GM21737 (cell line): ENCODE measurements around the gene RPS18.
A peak's percentile ranks its signal among the peaks of the same experiment; 100 is the strongest.
"Not testable (repeated sequence)": the region's sequence is repeated elsewhere in the genome, so short reads cannot be mapped to it uniquely, and the experiment has no call there.

ENCODE experiments used
- ATAC-seq: cut with Tn5 transposase; IDR thresholded peaks from one replicate; pipeline ENCODE4 v1.9.1; 2021; ENCODE audit warnings: mild to moderate bottlenecking, moderate library complexity; ENCODE audit not compliant: unreplicated experiment

RPS18 gene

DNA sequence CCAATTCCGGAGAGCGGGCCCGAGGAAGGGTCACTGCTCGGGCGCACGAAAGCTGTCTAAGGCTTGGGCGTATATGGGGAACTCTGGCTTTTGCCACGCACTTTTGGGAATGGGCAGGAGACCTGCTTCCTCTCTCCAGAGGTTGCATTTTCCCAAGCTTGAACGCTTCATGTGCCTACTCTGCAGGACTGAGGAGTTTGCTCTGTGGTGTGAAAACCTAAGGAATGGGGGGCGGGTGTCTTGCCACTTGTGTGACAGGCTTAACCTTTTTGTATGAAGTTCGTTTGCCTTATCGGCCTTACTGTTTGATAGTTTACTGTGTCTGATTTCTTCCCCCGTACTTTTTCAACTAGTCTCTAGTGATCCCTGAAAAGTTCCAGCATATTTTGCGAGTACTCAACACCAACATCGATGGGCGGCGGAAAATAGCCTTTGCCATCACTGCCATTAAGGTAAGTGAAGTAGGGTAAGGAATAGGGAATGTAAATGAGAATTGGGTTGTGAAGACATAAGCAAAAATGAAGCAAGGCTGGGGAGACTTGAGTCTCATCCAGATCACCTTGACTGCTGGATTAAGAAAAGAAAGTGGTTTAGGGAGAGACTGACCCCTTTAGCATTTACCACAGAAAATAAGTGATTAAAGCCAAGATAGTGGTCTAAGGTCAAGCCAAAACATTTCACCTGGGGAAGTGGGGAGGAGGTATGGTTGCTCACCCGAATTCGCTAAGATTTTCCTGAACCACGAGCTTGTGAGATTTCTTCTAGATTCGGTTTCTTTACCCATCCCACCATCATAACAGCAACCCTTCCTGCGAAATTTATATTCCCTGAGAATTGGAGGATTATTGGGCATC is 627 bp downstream of the RPS18 start:
- no peak for ATAC-seq

DNA sequence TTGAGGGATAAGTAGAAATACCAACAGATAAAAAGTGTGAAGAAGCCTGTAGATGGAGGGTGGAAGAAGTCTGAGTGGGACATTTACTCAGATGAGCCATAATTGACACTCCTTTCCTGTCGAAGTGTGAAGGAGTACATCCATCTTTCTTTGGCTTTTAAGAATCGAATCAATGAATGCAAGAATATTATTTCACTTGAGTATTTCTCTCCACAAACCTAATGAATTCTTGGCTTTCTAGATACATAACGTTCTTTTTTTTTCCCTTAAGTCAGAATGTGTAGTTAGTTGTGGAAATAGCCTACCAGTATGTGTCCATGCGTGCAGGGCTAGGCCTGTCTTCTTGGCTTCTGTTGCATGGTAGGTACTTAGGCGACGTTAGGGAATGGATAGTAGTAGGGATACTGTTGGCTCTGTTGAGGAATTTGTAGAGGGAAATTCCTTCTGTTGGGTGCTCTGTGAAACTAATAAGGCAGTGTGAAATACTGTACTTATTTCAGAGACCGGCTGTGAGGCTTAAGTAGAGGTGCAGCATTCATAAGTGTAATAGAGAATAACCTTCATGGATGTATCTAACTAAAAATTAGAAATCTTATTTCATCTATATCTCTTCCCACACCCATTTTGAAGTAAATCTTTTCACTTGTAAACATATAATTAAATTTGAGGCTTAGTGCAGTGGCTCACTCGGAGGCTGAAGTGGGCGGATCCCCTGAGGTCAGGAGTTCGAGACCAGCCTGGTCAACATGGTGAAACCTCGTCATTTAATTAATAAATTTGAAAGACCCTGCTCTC is 1.5 kb downstream of the RPS18 start:
- ATAC-seq = no peak

GRCh38 chr6:33273924-33274902 is 2.3 kb downstream of the RPS18 start:
- no peak for ATAC-seq

GRCh38 chr6:33275795-33276580 is 4.1 kb downstream of the RPS18 start:
- ATAC-seq = not testable (repeated sequence)

GRCh38 chr6:33276581-33276863 is 4.6 kb downstream of the RPS18 start:
- no peak for ATAC-seq

GRCh38 chr6:33276864-33277662 is 5.2 kb downstream of the RPS18 start, which contains the start of gene B3GALT4:
Gene B3GALT4 (plus strand): TSS chr6:33277123. CDS start chr6:33277420, 297 bp downstream.
- peak; percentile 44 for ATAC-seq

DNA sequence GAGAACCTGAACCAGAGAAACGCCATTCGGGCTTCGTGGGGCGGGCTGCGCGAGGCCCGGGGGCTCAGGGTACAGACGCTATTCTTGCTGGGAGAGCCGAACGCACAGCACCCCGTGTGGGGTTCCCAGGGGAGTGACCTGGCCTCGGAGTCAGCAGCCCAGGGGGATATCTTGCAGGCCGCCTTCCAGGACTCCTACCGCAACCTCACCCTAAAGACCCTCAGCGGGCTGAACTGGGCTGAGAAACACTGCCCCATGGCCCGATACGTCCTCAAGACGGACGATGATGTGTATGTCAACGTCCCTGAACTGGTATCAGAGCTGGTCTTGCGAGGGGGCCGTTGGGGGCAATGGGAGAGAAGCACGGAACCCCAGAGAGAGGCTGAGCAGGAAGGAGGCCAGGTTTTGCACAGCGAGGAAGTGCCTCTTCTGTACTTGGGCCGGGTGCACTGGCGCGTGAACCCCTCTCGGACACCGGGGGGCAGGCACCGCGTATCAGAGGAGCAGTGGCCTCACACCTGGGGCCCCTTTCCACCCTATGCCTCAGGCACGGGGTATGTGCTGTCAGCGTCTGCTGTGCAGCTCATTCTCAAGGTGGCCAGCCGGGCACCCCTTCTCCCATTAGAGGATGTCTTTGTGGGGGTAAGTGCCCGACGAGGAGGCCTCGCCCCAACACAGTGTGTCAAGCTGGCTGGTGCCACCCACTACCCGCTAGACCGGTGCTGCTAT is 6.0 kb downstream of the RPS18 start:
- ATAC-seq = peak; percentile 1

- ATAC-seq = no peak
Measured at GRCh38 chr6:33278392-33278741, 6.5 kb downstream of the RPS18 start.

- ATAC-seq = no peak
Measured at GRCh38 chr6:33278810-33279209, 6.9 kb downstream of the RPS18 start.

GRCh38 chr6:33279257-33279695 is 7.4 kb downstream of the RPS18 start:
- no peak for ATAC-seq

DNA sequence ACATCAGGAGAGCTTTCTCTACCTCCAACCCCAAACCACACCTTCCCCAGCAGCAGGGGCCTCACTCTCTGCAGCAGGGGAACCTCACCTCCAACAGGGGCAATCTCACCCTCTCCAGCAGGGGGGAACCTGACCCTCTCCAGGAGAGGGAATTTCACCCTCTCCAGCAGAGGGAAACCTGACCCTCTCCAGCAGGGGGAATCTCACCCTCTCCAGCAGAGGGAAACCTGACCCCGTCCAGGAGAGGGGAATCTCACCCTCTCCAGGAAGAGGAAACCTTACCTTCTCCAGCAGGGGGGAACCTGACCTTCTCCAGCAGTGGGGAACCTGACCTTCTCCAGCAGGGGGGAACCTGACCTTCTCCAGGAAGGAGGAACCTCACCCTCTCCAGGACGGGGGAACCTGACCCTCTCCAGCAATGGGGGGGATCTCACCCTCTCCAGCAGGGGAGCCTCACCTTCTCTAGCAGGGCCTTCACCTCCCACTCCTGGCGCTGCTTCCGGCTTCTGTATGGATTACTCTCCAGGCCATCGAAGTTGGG is 8.2 kb downstream of the RPS18 start:
- no peak for ATAC-seq

- ATAC-seq = no peak
Measured at GRCh38 chr6:33280539-33280938, 8.7 kb downstream of the RPS18 start.

DNA sequence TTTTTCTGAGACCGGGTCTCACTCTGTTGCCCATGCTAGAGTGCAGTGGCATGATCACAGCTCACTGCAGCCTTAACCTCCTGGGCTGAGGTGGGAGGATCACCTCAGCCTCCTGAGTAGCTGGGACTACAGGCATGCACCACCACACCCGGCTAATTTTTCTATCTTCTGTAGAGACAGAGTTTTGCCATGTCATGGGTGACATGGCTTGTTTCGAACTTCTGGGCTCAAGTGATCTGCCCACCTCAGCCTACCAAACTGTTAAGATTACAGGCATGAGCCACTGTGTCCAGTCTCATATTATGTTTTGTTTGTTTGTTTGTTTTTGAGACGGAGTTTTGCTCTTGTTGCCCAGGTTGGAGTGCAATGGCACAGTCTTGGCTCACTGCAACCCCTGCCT is 13.3 kb downstream of the RPS18 start:
- ATAC-seq = not testable (repeated sequence)

DNA sequence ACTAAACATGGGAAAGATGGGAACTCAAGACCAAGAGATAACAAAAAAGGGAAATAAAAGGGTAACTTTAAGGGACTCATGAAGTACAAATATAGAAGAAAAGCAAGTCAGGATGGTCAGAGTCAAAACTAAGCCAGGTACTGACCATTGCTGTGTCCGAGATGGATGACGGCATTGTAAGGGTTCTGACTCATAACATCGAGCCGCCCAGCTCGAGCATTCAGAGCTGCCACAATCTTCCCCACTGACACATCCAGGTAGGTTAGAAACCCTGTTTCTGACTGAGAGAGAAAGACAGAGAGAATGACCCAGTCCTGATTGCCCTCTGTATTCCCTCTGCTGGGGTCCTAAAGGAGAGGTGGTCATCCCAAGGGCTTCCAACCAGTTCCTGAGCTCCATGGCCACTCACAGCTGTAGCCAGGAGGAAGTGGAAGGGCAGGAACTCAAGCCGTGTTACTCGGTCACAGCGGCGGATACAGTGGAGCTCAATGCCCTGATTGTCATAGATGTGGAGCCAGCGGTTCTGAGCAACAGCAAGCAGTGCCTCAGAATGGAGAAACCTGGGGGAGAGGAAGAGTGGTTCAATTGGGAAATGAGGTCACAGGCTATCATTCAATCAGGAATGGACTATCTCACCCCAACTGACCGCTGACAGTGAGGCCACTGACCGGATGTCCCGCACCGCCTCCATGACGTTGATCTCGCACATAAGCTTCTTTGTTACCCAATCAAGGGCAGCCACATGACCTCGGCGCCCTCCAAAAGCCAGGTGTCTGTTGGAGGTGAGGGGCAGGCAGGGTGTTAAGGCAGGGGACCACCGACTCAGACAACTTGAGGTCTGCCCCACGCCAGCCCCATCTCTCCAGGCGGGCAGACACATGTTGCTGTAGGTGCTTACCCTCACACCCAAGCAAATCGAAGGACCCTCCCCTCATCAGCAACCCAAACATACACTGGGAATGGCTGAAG is 15.4 kb downstream of the RPS18 start:
- no peak for ATAC-seq

DNA sequence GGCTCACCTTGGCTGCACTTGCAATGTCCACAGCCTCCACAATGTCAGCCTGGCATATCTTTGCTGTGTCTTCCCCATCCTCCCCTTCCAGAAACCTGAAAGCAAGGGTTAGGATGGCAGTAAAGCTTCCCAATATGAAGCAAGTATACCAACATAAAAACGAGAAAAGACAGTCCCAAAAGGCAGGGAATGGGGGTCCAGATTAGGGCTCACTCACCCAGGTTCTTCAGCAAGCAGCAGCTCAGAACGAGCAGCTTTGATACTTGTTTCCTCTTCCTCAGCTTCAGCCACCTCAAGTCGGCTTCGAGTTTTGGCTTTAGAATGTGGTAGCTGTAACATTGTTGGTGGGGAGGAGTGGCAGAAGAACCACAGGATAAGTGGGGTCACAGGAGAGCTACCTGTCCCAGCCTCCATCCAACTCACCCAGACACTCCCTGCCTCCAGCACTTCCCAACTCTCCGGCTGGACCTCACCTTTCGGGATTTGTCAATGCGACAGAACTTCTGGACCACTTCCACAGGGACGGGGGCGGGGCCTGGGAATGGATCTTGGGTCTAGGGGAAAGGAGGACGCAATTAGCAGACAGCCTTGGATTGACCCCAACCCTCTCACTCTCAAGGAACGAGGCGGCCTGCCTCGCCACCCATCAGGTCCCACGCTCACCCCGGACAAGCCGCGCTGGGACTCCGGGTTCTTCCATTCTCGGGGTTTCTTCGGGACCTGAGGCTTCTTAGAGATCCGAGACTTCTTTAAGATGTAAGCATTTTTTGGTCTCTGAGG is 16.5 kb downstream of the RPS18 start:
- ATAC-seq = no peak

DNA sequence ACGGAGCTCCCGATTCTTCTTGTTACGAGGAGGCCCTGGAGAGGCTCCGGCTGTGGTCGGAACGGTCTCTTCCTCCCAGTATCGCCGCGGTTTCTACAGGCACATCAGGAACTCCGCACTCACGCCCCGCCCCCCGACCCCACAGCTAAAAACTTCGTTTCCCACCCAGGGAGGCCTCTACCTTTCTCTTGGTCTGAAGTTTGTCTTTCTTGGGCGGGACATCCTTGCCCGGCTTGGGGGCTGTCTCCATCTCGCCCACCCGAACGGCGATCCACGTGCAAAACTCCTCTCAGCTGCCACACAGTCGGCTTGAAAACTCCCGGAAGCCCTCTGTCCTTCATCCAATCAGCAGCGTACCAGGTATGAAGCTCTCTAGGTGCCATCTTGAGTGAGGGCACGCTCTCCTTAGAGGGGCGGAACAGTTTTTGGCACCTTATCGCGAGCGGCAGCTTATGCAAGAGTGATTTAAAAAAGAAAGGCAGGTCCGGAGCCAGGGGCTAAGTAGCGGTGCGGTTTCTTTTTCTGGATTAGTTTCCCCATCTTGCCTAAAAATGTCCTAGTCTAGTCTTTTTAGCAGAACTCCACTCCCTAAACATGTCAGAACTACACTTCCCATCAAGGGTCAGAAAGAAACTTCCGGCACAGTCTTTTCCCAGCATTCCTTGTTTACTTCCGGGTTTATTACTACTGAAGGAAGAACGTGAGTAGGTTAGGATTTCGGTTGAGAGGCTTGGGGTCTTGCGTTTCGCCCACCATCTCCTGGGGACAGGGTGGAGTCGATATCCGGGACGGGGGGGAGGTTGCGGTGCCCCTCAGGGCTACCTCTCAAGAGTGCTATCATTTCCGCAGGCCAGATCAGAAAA is 17.3 kb downstream of the RPS18 start, which contains the start of the genes PFDN6 and WDR46:
PFDN6 (plus strand) TSS at position 681 of the 863 bp plus-strand sequence. CDS start 256 bp downstream, outside the sequence.
WDR46 (minus strand) TSS at position 319 of the 863 bp plus-strand sequence; CDS start at position 250, 69 bp downstream.
- ATAC-seq = peak; percentile 63
